ENCODE results near the gene FAP.

GRCh38 chr2:162291748-162292147 is 48.5 kb upstream of the FAP start:
- TF ChIP-seq POLR2A (IDR thresholded peaks at IDR 0.05) = no peak
- TF ChIP-seq CTCF (IDR thresholded peaks at IDR 0.05) = no peak

Measured in gastroesophageal sphincter (tissue), 3 donors.